Thoracic aorta (tissue), 2 donors: ENCODE results near the gene LTB. TPM values are rescaled to one million over a fixed set of nuclear protein-coding genes. Genes with fewer than 3 reads are reported as not detected.

Experiments used
- ATAC-seq: fragments of 150-250 bp; one replicate; pipeline ENCODE4 v1.8.0; 2017; ENCODE audit warnings: low read depth; ENCODE audit not compliant: insufficient number of reproducible peaks, low FRiP score
- DNase-seq: peaks from one replicate; pipeline ENCODE4 v3.0.0-alpha.2; 2020; ENCODE audit warnings: low spot score
- H3K27ac ChIP-seq, 2 donors: fragments of 200-600 bp; sonication (generic); 1 replicate in 1 of 2; 2 replicates in 1 of 2; pipeline ENCODE4 v1.5.1; 2016; ENCODE audit warnings: mild to moderate bottlenecking in 2 of 2, moderate library complexity in 2 of 2
- H3K27me3 ChIP-seq: fragments of 200-600 bp; sonication (generic); replicated peaks from 2 replicates; pipeline ENCODE4 v1.6.0; 2016; ENCODE audit warnings: mild to moderate bottlenecking; ENCODE audit not compliant: insufficient read depth
- H3K36me3 ChIP-seq: fragments of 200-600 bp; sonication (generic); one replicate; pipeline ENCODE4 v1.5.1; 2016
- H3K4me1 ChIP-seq, 2 donors: fragments of 200-600 bp; sonication (generic); 1 replicate in 1 of 2; 2 replicates in 1 of 2; pipeline versions ENCODE4 v1.5.1 to v1.6.0; 2016; ENCODE audit warnings: low read depth in 2 of 2, mild to moderate bottlenecking in 1 of 2; ENCODE audit not compliant: control insufficient read depth in 1 of 2
- H3K4me3 ChIP-seq: fragments of 200-600 bp; sonication (generic); 2 replicates; pipeline ENCODE4 v1.5.1; 2016; ENCODE audit warnings: mild to moderate bottlenecking
- H3K9me3 ChIP-seq: fragments of 200-600 bp; sonication (generic); 2 replicates; pipeline ENCODE4 v1.5.1; 2016
- CTCF ChIP-seq: fragments of 200-600 bp; sonication (generic); IDR thresholded peaks from one replicate; pipeline ENCODE4 v1.5.1; 2019; ENCODE audit warnings: antibody characterized with exemption
- total RNA-seq, 2 donors: library from RNA; depleted of rRNA; stranded (reverse); fragments of >200 nt; gene quantifications; one replicate each; pipeline versions ENCODE4 v1.1.0 to v1.2.3, GENCODE V29; 2016

LTB gene
- total RNA-seq, 2 donors from 2014 or later = not detected

- no peak for TF ChIP-seq CTCF
- H3K27ac ChIP-seq = no peak overlapping the region
- ATAC-seq = no peak
- no peak for DNase-seq
- no peaks in the 10 kb centered on the region for H3K9me3 ChIP-seq
- H3K4me3 ChIP-seq = no peak overlapping the region
- H3K27me3 ChIP-seq = no peaks in the 10 kb centered on the region
- H3K4me1 ChIP-seq = no peaks in the 10 kb centered on the region
- no peaks in the 10 kb centered on the region for H3K36me3 ChIP-seq
Measured at GRCh38 chr6:31567531-31568370, 14.5 kb downstream of the LTB start.

- Histone ChIP-seq H3K27ac (peak overlapping the region in 1 of 2 donors; percentile 41), H3K4me3 (no peak overlapping the region), H3K27me3 (no peaks in the 10 kb centered on the region), H3K4me1 (peaks cover 12 to 24% of the 10 kb centered on the region in 2 donors), H3K36me3 (peaks cover 23% of the 10 kb centered on the region), H3K9me3 (no peaks in the 10 kb centered on the region)
- ATAC-seq = no peak
- no peak for DNase-seq
- no peak for TF ChIP-seq CTCF
Measured at GRCh38 chr6:31560697-31561058, 21.5 kb downstream of the LTB start.

- no peak for TF ChIP-seq CTCF
- ATAC-seq (no peak), DNase-seq (no peak)
- Histone ChIP-seq H3K27me3 (no peaks in the 10 kb centered on the region), H3K4me3 (no peak overlapping the region), H3K9me3 (no peaks in the 10 kb centered on the region), H3K36me3 (peaks cover 23% of the 10 kb centered on the region), H3K27ac (peak overlapping the region in 1 of 2 donors; percentile 41), H3K4me1 (peaks cover 12 to 24% of the 10 kb centered on the region in 2 donors)
Measured at GRCh38 chr6:31559958-31560696, 22.1 kb downstream of the LTB start.

GRCh38 chr6:31559606-31559957, 22.6 kb downstream of the LTB start:
- Histone ChIP-seq H3K27me3 (no peaks in the 10 kb centered on the region), H3K4me3 (peak overlapping the region; percentile 13), H3K4me1 (peaks cover 12 to 24% of the 10 kb centered on the region in 2 donors), H3K9me3 (no peaks in the 10 kb centered on the region), H3K36me3 (peaks cover 23% of the 10 kb centered on the region), H3K27ac (peak overlapping the region in 1 of 2 donors; percentile 41)
- no peak for TF ChIP-seq CTCF
- ATAC-seq = no peak
- DNase-seq = no peak
